Forelimb muscle (tissue), 1 donor: ENCODE measurements around the gene CCDC24. TPM values are rescaled to one million over a fixed set of nuclear protein-coding genes. Genes with fewer than 3 reads are reported as not detected.

Experiments used
- DNase-seq: peaks from one replicate; pipeline ENCODE4 v3.0.0-alpha.2; 2013; ENCODE audit warnings: low read depth
- polyA plus RNA-seq: library from polyadenylated mRNA; unstranded; fragments of 120-200 nt; gene quantifications from one replicate; pipeline ENCODE4 v1.2.1, GENCODE V29; 2013; ENCODE audit not compliant: insufficient read length

CCDC24 gene
- polyA plus RNA-seq, 1 donor, result 0.78 TPM

DNA sequence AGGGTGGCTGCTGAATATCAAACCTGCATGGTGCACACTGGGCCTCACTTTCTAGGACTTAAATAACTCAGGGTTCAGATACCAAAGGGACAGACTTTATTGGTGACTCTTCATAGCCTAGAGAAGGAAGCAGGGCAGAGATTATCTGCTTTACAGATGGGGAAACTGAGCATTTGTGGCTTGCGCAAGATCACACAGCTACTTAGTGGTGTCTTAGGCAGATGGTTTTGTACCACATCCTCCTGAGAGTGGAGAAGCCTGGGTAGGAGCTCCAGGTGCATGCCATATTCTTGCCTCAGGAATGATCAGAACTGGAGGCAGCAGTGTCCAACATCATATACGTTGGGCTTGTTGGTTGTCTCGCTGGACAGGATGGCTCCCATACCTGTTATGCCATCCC is 28.4 kb upstream of the CCDC24 start:
- DNase-seq, result no peak

DNA sequence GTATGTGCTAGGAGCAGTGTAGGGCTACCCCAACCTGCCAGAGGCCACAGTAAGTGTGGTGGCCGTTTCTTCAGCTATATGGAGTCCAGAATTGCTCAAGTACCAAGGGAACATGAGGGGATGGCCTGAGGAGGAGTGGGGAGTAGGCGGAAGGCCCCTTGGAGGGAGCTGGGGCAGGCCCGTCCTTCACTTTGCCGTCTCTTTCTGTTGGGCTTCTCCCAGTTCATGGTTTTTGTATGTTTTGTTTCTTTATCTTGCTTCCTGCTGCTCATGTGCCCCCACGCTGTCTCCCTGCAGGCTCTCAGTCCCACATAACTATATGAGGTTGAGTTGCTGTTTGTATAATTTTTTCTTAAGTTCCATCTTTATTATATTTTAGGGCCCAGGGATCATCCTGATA is 27.5 kb upstream of the CCDC24 start:
- no peak for DNase-seq

DNA sequence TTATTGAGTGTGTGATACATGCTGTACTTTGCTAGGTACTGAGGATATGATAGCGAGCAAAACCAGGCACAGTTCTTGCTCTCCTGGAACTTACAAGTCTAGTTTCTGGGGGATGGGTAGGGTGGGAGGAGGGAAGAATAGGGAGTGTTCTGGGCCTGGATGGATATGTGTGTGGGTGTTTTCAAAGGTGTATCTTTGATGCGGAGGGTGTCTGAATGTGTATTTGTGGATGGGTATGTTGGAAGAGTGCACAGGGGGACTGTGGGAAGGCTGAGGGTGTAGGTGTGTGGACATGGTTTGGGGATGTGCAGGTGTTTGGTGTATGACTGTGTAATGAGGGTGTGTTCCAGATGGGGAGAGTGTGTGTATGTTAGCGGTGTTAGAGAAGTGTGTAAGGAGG is 26.1 kb upstream of the CCDC24 start:
- DNase-seq, result no peak

DNA sequence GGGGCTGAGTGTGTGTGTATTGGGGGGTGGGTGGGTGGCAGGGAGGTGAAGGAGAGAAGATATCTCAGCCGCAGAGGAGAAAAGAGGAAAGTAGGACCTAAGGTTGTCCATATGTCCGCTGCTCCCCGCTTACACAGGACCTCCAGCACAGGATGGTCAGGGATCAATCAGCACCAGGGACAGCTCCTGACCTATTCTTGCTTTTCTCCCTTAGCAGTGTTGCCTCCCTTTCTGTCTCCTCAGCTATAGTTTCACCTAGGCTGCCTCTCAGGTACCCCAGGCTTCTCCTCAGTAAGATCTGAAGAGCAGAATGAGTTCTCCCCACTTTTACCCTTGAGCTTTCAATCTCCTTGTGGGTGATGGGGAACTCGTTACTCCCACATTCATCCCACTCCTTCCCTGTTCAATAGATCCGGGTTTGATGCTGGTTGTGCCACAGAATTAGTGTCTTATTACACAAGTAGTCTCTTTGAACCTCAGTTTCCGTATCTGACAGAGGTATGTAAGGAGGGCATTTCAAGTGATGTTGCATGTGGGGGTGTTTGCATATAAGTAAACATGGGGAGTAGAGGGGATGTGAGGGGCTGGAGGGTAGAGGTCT is 23.0 kb upstream of the CCDC24 start:
- no peak for DNase-seq

DNA sequence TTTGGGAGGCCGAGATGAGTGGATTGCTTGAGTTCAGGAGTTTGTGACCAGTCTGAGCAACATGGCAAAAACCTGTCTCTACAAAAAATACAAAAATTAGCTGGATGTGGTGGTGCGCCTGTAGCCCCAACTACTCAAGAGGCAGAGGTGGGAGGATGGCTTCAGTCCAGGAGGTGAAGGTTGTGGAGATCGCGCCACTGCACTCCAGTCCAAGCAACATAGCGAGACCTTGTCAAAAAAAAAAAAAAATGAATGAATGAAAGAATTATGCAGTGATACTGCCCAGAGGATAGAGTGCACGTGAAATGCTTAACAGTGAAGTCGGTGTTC is 22.0 kb upstream of the CCDC24 start:
- DNase-seq, result no peak

DNA sequence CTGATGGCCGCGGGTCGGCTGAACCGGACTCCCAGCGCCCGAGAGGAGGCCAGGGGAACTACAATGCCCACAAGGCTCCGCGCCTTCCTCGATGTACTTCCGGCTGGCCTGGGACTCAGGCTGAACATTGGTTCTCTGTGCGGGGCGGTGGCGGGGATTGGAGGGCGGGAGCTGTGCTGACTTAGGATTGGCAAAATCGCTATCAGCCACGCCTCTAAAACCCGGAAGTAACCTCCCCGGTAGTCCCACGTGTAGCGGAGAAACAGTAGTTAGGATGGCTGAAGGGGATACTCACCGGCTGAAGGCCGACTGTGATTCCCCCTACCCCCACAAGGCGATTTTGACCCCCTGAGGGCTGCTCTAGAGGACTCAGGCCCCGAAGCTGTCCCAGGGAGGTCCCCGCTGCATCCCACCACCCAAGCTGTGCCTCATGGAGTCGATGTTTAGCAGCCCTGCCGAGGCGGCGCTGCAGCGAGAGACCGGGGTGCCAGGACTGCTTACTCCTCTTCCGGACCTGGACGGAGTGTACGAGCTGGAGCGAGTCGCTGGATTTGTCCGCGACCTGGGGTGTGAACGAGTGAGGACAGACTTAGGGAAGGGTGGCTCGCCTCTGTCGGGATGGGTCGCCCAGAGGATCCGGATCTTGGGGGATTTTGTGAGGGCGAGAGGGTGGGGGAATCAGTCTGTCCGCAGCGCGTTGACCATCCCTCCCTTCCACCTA is 21.5 kb upstream of the CCDC24 start, which contains the start of gene DPH2:
Gene DPH2, plus strand, starts transcription at position 265 of the 721 bp plus-strand sequence. Its CDS starts 166 bp downstream, at position 431.
- DNase-seq, result peak; percentile 97

DNA sequence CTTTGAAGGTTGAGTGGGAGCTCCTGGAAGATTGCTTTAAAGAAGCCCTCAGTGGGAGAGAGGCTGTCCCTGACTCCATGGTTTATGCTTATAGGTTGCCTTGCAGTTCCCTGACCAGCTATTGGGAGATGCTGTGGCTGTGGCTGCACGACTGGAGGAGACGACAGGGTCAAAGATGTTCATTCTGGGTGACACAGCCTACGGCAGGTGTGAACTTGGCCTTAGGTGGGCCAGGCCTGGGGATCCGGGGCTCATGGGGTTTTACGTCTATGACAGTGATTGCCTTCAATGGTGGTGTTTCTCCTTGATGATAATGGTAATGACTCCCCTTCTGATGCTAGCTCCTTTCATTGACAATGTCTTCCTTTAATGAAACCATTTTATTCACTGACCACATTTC is 20.9 kb upstream of the CCDC24 start:
- no peak for DNase-seq

DNA sequence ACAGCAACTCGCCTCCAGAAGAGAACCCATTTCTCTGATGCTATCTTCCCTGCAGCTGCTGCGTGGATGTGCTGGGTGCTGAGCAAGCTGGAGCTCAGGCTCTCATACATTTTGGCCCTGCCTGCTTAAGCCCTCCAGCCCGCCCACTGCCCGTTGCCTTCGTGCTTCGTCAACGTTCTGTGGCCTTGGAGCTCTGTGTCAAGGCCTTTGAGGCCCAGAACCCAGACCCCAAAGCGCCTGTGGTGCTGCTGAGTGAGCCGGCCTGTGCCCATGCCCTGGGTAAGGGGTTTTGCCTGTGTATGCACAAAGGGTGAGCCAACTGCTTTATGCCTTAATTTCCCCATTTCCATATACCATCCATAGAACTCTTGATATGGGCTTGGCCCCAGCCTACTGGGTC is 20.5 kb upstream of the CCDC24 start:
- DNase-seq, result no peak

DNA sequence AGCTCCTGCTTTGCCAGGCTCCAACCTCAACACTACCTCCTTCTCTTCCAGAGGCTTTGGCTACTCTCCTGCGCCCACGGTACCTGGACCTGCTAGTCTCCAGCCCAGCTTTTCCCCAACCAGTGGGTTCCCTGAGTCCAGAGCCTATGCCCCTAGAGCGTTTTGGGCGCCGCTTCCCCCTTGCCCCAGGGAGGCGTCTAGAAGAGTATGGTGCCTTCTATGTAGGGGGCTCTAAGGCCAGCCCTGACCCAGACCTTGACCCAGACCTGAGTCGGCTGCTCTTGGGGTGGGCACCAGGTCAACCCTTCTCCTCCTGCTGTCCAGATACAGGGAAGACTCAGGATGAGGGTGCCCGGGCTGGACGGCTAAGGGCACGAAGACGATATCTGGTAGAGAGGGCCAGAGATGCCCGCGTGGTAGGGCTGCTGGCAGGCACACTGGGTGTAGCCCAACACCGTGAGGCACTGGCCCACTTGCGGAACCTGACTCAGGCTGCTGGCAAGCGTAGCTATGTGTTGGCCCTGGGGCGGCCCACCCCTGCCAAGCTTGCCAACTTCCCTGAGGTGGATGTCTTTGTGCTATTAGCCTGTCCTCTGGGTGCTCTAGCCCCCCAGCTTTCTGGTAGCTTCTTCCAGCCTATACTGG is 19.9 kb upstream of the CCDC24 start:
- no peak for DNase-seq

DNA sequence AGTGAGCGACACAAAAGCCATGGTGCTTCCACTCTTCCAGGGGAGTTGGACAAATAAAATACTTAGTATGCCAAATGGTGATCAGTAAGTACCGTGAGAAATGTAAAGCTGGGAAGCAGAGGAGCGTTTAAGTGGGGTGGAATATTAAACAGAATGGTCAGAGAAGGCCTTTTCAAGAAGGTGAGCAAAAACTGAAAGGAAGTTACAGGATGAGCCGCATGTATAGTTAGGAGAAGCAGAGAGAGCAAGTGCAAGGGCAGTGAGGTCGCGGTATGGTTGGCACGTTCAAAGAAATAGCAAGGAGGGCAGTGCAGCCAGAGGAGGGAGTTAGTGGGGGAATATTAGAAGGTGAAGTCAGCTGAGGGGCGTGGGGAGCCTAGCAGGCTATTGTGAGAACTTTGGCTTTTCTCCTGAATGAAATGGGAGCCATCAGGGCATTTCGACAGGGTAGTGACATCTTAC is 17.4 kb upstream of the CCDC24 start:
- no peak for DNase-seq

DNA sequence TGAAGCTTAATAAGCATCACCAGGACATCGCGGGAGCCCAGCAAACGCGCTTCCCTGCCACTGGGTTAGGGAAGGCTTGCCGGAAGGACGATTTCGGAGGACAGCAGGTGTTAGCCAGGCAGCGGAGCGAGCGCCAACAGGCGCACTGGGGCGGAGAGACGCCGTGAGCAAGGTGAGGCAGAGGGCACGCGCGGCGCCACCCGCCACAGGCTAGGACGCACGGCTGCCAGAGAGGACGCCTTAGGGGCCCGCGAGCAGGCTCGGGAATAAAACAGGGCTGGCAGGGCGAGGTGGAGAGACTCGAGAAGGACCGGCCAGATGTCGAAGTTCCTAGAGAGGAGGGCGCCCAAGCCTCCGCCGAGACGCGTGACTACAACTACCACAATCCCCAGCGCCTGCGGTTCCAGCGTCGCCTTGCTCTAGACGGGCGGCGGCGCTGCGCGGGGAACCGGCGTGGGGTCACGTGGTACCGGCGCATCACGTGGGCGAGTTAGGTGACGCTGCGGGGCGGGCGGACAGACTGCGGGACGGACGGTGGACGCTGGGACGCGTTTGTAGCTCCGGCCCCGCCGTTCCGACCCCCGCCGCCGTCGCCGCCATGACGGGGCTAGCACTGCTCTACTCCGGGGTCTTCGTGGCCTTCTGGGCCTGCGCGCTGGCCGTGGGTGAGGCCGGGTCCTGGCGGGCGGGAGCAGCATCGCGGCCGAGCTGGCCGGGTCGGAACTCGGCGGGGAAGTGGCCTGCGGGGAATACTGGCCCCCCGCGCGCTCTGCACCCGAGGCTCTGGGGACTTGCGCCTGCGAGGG is 16.8 kb upstream of the CCDC24 start, which contains the start of gene ATP6V0B:
Gene ATP6V0B, plus strand, starts transcription at position 518 of the 806 bp plus-strand sequence. Its CDS starts 81 bp downstream, at position 599.
- peak; percentile 79 for DNase-seq

DNA sequence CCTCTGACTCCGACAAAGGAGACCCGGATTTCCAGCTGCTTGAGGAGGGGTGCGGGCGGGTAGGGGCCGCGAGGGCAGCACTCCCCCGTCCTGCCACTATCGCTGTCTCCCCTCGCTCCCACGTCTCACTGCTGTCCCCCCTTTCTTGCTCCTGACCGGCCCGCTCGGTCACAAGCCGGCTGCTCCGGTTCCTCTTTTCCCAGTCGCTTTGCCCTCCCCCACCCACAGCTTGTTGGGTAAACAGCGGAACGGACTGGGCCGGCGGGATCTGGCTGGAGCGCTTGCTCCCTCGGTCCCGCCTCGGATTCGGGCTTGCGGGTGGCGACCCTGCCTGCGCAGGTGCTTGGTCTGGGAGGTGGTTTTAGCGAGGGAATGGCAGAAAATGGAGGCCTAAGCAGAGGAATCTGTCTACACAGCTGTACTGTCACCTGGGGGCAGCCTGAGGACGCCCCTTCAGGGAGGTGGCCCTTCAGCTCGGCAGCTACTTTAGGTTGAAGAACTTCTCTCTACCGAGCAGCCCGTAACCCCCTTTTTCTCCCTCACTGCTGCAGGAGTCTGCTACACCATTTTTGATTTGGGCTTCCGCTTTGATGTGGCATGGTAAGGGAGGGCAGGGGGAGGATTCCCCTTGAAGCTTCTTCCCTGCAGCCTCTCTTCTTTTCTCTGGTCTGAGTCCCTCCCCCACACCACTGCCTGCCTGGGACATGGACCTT is 16.0 kb upstream of the CCDC24 start:
- no peak for DNase-seq

DNA sequence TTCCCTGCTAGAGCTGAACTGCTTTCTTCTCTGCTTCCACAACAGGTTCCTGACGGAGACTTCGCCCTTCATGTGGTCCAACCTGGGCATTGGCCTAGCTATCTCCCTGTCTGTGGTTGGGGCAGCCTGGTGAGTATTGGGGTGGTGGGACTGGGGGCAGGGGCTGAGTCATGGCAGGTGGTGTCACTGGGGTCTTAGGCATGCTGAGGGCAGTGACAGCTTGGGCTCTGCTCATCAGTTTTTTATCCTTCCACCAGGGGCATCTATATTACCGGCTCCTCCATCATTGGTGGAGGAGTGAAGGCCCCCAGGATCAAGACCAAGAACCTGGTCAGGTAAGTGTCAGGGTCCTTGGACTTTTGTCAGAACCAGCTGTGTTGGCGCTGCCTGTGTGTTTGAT is 15.4 kb upstream of the CCDC24 start:
- no peak for DNase-seq

DNA sequence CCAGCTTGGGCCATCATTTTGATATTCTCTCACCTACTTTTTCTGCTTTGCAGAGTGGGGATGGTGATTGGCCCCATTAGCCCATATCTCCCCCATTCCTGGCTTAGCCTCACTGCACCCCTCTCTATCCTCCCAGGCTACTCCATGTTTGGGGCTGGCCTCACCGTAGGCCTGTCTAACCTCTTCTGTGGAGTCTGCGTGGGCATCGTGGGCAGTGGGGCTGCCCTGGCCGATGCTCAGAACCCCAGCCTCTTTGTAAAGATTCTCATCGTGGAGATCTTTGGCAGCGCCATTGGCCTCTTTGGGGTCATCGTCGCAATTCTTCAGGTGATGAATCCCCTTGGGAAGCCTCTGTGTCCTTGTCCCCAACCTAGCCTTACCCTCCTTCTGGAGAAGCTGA is 14.5 kb upstream of the CCDC24 start:
- no peak for DNase-seq

DNA sequence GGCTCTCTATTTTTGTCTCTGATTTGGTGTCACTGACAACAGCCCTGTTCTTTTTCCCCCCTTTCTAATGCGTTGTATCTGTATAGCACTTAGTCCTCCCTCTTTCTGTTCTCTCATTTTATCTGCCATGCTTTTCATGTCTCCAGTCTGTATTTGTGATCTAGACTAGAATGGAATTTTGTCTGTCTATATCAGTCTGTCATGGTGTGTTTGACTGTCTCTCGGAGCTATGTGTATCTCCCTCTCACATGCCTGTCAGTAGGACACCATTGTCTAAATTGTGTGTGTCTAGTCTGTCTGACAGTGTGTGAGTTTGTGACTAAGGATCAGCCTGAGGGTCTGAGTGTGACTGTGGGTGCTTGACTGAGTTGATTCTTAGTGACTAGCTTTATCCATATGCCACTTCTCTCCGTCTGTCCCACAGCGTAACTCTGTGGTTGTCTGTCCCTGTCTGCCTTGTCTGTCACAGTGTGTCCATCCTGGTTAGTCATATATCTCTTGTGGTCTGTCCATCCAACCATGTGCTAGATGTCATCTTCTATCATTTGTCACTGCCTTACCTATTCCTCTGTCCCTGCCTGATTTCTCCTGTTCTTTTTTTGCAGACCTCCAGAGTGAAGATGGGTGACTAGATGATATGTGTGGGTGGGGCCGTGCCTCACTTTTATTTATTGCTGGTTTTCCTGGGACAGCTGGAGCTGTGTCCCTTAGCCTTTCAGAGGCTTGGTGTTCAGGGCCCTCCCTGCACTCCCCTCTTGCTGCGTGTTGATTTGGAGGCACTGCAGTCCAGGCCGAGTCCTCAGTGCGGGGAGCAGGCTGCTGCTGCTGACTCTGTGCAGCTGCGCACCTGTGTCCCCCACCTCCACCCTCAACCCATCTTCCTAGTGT is 13.8 kb upstream of the CCDC24 start:
- no peak for DNase-seq

DNA sequence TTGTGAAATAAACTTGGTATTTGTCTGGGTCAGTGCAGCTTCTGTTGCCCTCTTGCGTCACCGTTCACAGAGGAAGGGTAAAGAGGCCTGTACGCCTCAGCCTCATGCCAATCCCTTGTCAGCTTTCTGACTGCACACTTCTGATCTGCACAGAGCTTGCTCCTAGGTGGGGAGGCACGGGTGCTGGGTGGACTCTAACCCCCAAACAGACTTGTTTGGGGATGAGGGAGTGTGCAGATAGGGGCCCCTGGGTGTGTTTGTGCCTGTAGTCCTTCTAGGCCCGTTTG is 13.2 kb upstream of the CCDC24 start:
- no peak for DNase-seq

DNA sequence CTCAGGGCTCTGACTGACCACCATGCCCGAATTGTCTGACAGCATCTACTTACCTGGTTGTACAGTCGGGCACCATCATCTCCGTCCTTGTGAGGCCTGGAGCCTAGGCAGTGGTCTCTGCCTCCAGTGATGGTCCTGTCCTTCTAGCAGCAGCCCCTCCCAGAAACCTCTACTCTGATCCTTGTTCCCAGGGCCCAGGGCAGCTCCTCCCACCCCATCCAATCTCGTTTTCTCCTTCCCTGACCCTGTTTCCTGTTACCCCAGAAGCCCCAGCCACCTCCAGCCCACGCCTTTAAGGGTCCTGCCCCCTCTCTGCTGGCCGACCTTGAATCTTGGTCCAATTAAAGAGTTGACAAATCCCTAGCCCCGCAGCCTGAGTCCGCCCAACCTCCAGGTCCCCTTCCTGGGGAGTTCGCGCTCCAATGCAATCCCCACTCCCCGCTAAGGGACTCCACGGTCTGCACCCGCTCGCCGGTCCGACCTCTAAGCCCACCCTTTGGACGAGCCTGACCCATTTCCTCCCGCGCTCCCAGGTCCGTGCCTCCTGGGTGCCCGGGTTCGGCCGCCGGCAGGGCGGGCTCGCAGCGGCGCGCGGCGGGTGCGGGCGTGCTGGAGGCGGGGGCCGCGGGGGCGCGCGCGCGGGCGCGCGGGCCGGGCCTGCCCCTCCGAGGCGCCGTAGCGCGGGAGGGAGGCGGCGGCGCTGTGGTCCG is 12.7 kb upstream of the CCDC24 start, which contains the start of gene B4GALT2:
Gene B4GALT2, plus strand, starts transcription at position 660 of the 710 bp plus-strand sequence. CDS start 1,951 bp downstream, outside the sequence.
- no peak for DNase-seq

DNA sequence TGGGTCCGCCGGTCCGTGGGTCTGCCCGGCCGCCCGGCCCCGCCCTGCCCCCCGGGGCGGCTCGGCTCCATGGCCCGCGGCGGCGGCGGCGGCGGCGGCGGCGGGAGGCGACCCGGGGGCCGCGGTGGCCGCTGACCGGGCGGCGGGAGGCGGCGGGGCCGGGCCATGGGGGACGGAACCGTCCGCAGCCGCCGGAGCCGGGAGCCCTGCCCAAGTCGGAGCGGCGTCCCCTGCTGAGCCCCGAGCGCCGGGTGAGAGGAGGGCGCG is 12.2 kb upstream of the CCDC24 start:
- no peak for DNase-seq

DNA sequence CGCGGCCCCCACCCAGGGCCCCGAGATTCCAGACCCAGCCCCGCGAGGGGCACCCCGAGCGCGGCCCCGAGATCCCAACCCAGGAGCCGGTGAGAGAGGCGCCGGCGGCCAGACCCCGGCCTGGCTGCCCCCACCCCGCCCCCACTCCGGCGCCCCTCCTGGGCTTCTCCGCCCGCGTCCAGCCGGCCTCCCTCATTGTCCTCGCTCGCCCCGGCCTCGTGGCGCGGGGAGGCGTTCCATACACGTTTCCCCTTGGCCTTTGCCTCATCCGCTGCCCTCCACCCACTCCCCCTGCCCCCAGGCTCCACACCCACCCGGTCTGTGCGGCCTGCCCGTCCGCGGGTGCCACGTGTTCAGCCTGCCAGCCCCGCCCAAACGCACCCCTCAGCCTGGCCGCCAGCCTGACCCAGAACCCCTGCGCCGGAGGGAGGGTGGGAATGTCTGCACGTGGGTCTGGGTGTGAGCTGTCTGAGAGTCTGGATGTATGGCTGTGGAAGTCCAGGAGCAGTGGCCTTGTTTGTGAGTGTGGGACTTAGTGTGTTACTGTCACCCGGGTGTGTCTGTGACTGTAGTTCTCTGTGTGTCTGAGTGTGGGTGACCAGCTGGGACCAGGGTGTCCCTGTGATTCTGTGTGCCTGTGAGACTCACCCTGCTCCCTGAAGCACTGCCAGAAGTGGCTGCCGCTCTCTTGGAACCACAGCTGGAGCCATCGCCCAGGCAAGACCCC is 11.7 kb upstream of the CCDC24 start:
- no peak for DNase-seq
